HEK293 (cell line): Measurements from ENCODE around the gene STX16.

Source experiments
- CTCF ChIA-PET: fragments of 350-600 bp; formaldehyde crosslinking; extraction: SDS; loops from one replicate; lab custom pipeline; 2021; ENCODE audit warnings: antibody characterized with exemption; lab: Yijun Ruan, JAX
- POLR2A ChIA-PET: fragments of 300-600 bp; formaldehyde crosslinking; extraction: SDS; loops from one replicate; lab custom pipeline; 2020; ENCODE audit warnings: antibody characterized with exemption, inconsistent platforms; lab: Yijun Ruan, JAX
- H3K27ac ChIP-seq: fragments of 200-500 bp; sonication (Bioruptor generic); 2 replicates; pipeline ENCODE4 v1.5.1; 2014; ENCODE audit warnings: low read depth, low read length, control low read depth, inconsistent platforms; ENCODE audit errors: extremely low read depth
- H3K36me3 ChIP-seq, 2 experiments: fragments of 200-500 bp in 1 of 2; sonication (Bioruptor generic) in 1 of 2; 1 replicate in 1 of 2; 2 replicates in 1 of 2; pipeline ENCODE4 v1.5.1; 2014 to 2017; ENCODE audit warnings: inconsistent platforms in 2 of 2, low read length in 2 of 2; ENCODE audit not compliant: control insufficient read depth in 2 of 2, insufficient read depth in 1 of 2
- H3K4me1 ChIP-seq: fragments of 200-500 bp; sonication (Bioruptor generic); 2 replicates; pipeline ENCODE4 v1.5.1; 2014; ENCODE audit warnings: mild to moderate bottlenecking, low read length, inconsistent platforms; ENCODE audit not compliant: control insufficient read depth, insufficient read depth
- H3K4me3 ChIP-seq: 2 replicates; pipeline ENCODE4 v1.5.1; 2011; ENCODE audit warnings: low read depth, mild to moderate bottlenecking, control low read depth, low read length, moderate library complexity
- H3K9me3 ChIP-seq: fragments of 200-500 bp; sonication (Bioruptor generic); 2 replicates; pipeline ENCODE4 v1.5.1; 2014; ENCODE audit warnings: low read depth, low read length, inconsistent platforms; ENCODE audit not compliant: control insufficient read depth, insufficient read depth
- GFI1B ChIP-seq: fragments of 450-650 bp; formaldehyde crosslinking; IDR thresholded peaks from 2 replicates; pipeline ENCODE4 v1.5.1; 2016; ENCODE audit warnings: missing biosample characterization, missing genetic modification characterization
- MYNN ChIP-seq: fragments of 450-650 bp; formaldehyde crosslinking; IDR thresholded peaks from 2 replicates; pipeline ENCODE4 v1.5.1; 2016; ENCODE audit warnings: missing biosample characterization, missing genetic modification characterization, borderline replicate concordance
- SCRT2 ChIP-seq: fragments of 450-650 bp; formaldehyde crosslinking; IDR thresholded peaks from 2 replicates; pipeline ENCODE4 v1.5.1; 2016; ENCODE audit warnings: missing biosample characterization, missing genetic modification characterization
- SP2 ChIP-seq: fragments of 450-650 bp; formaldehyde crosslinking; IDR thresholded peaks from 2 replicates; pipeline ENCODE4 v1.5.1; 2016; ENCODE audit warnings: missing biosample characterization, missing genetic modification characterization
- TRIM28 ChIP-seq: IDR thresholded peaks from 2 replicates; pipeline ENCODE4 v1.6.1; 2011; ENCODE audit warnings: low read length, control low read depth, borderline replicate concordance
- ZBTB20 ChIP-seq: fragments of 450-650 bp; formaldehyde crosslinking; IDR thresholded peaks from 2 replicates; pipeline ENCODE4 v1.5.1; 2016; ENCODE audit warnings: missing biosample characterization, missing genetic modification characterization
- ZIC2 ChIP-seq: fragments of 450-650 bp; formaldehyde crosslinking; IDR thresholded peaks from 2 replicates; pipeline ENCODE4 v1.5.1; 2016; ENCODE audit warnings: missing biosample characterization, missing genetic modification characterization
- ZNF112 ChIP-seq: fragments of 450-650 bp; formaldehyde crosslinking; IDR thresholded peaks from 2 replicates; pipeline ENCODE4 v1.5.0; 2017; ENCODE audit warnings: missing biosample characterization, missing genetic modification characterization
- ZNF140 ChIP-seq: fragments of 450-650 bp; formaldehyde crosslinking; IDR thresholded peaks from 2 replicates; pipeline ENCODE4 v1.5.1; 2016; ENCODE audit warnings: missing biosample characterization, missing genetic modification characterization
- ZNF16 ChIP-seq: fragments of 450-650 bp; formaldehyde crosslinking; IDR thresholded peaks from 2 replicates; pipeline ENCODE4 v1.5.1; 2016; ENCODE audit warnings: low read depth, missing biosample characterization, missing genetic modification characterization
- ZNF292 ChIP-seq: fragments of 450-650 bp; formaldehyde crosslinking; IDR thresholded peaks from 2 replicates; pipeline ENCODE4 v1.5.1; 2016; ENCODE audit warnings: low read depth, missing biosample characterization, missing genetic modification characterization, borderline replicate concordance
- ZNF335 ChIP-seq: fragments of 450-650 bp; formaldehyde crosslinking; conservative IDR thresholded peaks from 2 replicates; pipeline ENCODE4 v1.5.1; 2016; ENCODE audit warnings: missing biosample characterization, missing genetic modification characterization
- ZNF354C ChIP-seq: fragments of 450-650 bp; formaldehyde crosslinking; IDR thresholded peaks from 2 replicates; pipeline ENCODE4 v1.5.1; 2016; ENCODE audit warnings: missing biosample characterization, missing genetic modification characterization, low read depth, borderline replicate concordance
- ZNF426 ChIP-seq: fragments of 450-650 bp; formaldehyde crosslinking; IDR thresholded peaks from 2 replicates; pipeline ENCODE4 v1.5.1; 2017; ENCODE audit warnings: missing biosample characterization, missing genetic modification characterization, mild to moderate bottlenecking, inconsistent platforms, moderate library complexity
- ZNF610 ChIP-seq: fragments of 450-650 bp; formaldehyde crosslinking; IDR thresholded peaks from 2 replicates; pipeline ENCODE4 v1.5.1; 2016; ENCODE audit warnings: missing biosample characterization, missing genetic modification characterization, borderline replicate concordance
- ZNF664 ChIP-seq: fragments of 450-650 bp; formaldehyde crosslinking; IDR thresholded peaks from 2 replicates; pipeline ENCODE4 v1.5.1; 2016; ENCODE audit warnings: missing biosample characterization, missing genetic modification characterization
- ZNF747 ChIP-seq: fragments of 450-650 bp; formaldehyde crosslinking; IDR thresholded peaks from 2 replicates; pipeline ENCODE4 v1.5.1; 2016; ENCODE audit warnings: missing biosample characterization, missing genetic modification characterization
- ZNF791 ChIP-seq: fragments of 450-650 bp; formaldehyde crosslinking; IDR thresholded peaks from 2 replicates; pipeline ENCODE4 v1.5.1; 2016; ENCODE audit warnings: missing biosample characterization, missing genetic modification characterization
- ZSCAN23 ChIP-seq: fragments of 450-650 bp; formaldehyde crosslinking; IDR thresholded peaks from 2 replicates; pipeline ENCODE4 v1.5.1; 2016; ENCODE audit warnings: missing biosample characterization, missing genetic modification characterization
- TF ChIP-seq, protein P1 (sequence below): fragments of 450-650 bp; formaldehyde crosslinking; IDR thresholded peaks from 2 replicates; pipeline ENCODE4 v1.5.1; 2016; ENCODE audit warnings: missing biosample characterization, missing genetic modification characterization, low read depth

STX16 gene

DNA sequence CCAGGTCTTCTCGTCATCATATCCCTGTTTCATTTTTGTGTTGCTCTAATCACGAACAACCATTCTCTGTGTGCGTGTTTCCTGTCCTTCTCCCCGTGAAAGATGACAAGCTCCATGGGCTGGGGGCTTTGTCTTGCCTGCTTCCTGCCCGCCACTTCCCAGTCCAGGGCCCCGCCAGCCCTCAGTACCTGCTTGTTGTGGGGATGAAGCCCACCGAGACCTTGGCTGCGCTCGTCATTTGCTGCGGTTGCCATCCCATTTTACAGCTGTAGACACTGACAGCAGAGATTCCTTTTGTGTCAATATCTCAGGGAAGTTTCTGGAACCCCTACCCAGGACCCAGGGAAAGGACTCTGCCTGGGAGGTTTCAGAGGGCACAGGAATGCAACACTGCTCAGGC, 40.3 kb upstream of the STX16 start (continued):
- TF ChIP-seq ZNF140 (tag by site-specific recombination) (no peak), ZNF426 (tag by site-specific recombination) (no peak)
- TF ChIP-seq, protein P1, sequence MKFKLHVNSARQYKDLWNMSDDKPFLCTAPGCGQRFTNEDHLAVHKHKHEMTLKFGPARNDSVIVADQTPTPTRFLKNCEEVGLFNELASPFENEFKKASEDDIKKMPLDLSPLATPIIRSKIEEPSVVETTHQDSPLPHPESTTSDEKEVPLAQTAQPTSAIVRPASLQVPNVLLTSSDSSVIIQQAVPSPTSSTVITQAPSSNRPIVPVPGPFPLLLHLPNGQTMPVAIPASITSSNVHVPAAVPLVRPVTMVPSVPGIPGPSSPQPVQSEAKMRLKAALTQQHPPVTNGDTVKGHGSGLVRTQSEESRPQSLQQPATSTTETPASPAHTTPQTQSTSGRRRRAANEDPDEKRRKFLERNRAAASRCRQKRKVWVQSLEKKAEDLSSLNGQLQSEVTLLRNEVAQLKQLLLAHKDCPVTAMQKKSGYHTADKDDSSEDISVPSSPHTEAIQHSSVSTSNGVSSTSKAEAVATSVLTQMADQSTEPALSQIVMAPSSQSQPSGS (tag by site-specific recombination) = no peak

DNA sequence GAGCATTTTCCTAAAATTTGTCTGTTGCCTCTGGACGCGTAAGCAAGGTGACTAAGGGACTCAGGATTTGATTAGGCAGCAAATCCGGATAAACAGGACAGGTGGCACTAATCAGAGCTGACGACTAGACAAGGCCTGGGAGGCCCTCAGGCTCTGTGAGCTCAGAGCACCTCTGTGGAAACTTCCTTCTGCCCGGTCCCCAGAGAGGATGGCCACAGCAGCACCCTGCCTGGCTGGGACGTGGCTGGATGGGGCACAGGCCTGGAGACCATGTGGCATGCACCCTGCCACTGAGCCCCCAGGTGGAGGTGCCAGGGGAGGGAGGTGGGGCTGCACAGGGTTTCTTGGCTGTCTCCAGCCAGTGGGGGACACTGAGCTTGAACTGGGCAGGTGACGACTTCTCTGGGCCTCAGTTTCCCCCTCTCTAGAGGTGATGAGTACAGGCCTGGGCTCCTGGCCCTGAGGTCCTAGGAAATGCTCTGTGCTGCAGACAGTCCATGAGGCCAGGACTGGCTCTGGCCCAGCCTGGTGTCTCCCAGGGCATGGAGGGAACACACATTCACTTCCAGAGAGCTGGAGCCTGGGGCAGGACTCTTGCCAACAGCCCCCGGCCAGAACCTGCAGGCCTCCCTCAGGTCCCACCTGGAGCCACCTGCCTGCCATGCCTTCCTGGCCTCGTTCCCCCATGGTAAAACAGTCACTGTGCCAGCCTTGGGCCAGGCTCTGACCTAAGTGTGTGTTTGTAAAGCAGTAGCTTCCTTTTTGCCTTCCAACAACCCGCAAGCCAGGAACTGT, 39.6 kb upstream of the STX16 start:
- POLR2A ChIA-PET = no interaction called here

DNA sequence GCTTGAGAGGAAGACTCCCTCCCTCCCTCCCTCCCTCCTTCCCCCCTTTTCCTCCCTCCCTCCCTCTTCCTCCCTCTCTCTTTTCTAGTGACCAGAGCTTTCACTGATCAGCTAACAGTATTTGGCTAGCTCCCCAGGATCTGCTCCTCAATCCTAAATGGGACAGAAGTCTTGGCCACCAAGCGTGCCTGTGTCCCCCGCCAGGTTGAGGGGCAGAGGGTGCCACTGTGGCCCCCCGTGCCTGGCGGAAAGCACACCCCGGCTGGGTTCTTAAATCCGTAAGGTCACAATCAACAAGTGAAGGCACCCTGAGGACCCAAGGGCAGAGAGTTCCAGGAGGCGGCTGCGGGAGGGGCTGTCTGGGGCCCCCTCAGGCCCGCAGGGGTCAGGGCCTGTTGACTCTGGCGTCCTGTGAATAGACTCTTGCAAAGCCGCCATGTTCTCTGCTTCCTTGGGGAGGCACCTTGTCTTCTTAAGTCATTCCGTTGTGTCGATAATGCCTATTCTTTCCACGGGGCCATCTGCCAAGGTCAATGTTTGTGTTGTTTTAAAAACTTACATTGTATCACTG, 38.9 kb upstream of the STX16 start:
- Histone ChIP-seq H3K27ac (no peak overlapping the region), H3K4me1 (no peaks in the 10 kb centered on the region), H3K36me3 (no peaks in the 10 kb centered on the region), H3K9me3 (no peaks in the 10 kb centered on the region)
- POLR2A ChIA-PET = no interaction called here
- CTCF ChIA-PET = interaction anchor here (0.6 kb wide), 1 partner anchor 378 kb away, joined by 5 read pairs; no protein-coding TSS in a partner anchor
- no peak for TF ChIP-seq ZNF112 (tag by site-specific recombination)
- 0 out of 2 replicates have a peak, but pooled peaks have one; percentile 9 for TF ChIP-seq ZIC2
- peak; percentile 63 for TF ChIP-seq SCRT2 (tag by site-specific recombination)
- TF ChIP-seq, all 188 proteins: peak for 2
- no peak overlapping the region for H3K4me3 ChIP-seq

More for the DNA sequence above, 39.6 kb upstream of the STX16 start:
- Histone ChIP-seq H3K9me3 (no peaks in the 10 kb centered on the region), H3K27ac (no peak overlapping the region), H3K4me3 (no peak overlapping the region), H3K36me3 (no peaks in the 10 kb centered on the region), H3K4me1 (no peaks in the 10 kb centered on the region)
- TF ChIP-seq ZNF354C (tag by site-specific recombination) (no peak), GFI1B (tag by site-specific recombination) (no peak), ZNF747 (no peak), ZSCAN23 (tag by site-specific recombination) (no peak), SP2 (no peak), ZNF791 (tag by site-specific recombination) (no peak), ZNF292 (no peak), ZNF16 (tag by site-specific recombination) (no peak), MYNN (tag by site-specific recombination) (no peak), ZNF610 (no peak), TRIM28 (no peak)
- CTCF ChIA-PET = interaction anchor here (0.6 kb wide), 1 partner anchor 377 kb away, joined by 5 read pairs; no protein-coding TSS in a partner anchor

DNA sequence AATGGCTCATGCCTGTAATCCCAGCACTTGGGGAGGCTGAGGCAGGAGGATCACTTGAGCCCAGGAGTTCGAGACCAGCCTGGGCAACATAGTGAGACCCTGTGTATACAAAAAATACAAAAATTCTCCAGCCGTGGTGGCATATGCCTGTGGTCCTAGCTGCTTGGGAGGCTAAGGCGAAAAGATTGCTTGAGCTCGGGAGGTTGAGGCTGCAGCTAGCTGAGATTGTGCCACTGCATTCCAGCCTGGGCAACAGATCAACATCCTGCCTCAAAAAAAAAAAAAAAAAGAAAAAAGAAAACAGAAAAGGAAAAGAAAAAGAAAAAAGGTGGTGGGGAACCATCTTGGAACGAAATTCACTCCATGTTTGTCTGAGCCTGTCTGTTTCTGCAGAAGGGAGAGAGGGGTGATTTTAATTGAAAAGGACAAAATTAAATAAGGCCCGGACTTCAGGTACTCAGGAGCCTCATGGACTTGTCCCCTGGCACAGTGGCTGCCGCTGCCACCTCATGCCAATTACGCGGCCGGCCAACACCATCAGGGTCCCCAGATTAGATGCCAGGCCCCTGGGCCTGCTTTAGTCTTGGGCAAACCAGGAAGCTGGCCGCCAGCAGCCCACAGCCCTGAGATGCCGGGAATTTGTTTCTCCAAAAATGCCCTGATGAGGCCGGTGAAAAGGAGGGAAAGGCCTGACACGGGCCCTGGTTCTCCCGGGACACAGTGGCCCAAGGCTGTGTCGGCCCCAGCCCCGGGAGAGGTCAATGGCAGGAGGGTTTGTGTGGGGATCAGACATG, 37.8 kb upstream of the STX16 start:
- Histone ChIP-seq H3K27ac (no peak overlapping the region), H3K9me3 (no peaks in the 10 kb centered on the region), H3K36me3 (no peaks in the 10 kb centered on the region), H3K4me3 (no peak overlapping the region), H3K4me1 (no peaks in the 10 kb centered on the region)
- POLR2A ChIA-PET = no interaction called here
- TF ChIP-seq ZNF335 (tag by site-specific recombination) = no peak
- TF ChIP-seq ZBTB20 (tag by site-specific recombination) = no peak
- no peak for TF ChIP-seq ZNF664
- CTCF ChIA-PET = no interaction called here
